Mesendoderm (in vitro differentiated cells): ENCODE results near the gene CDKN2D.
A peak's percentile ranks its signal among the peaks of the same experiment; 100 is the strongest.

Experiments used
- DNase-seq: peaks from one replicate; pipeline ENCODE4 v3.0.0; 2013
- H2AK5ac ChIP-seq: 2 replicates; pipeline ENCODE4 v1.6.1; 2013; ENCODE audit warnings: low read length, inconsistent platforms
- H2BK120ac ChIP-seq: 2 replicates; pipeline ENCODE4 v1.6.1; 2013; ENCODE audit warnings: low read depth, mild to moderate bottlenecking, low read length, moderate library complexity, mixed read lengths
- H2BK15ac ChIP-seq: replicated peaks from 2 replicates; pipeline ENCODE4 v1.6.1; 2013; ENCODE audit warnings: low read depth, mild to moderate bottlenecking, moderate library complexity
- H2BK5ac ChIP-seq: 2 replicates; pipeline ENCODE4 v1.6.1; 2013; ENCODE audit warnings: low read length, inconsistent platforms
- H3K18ac ChIP-seq: 2 replicates; pipeline ENCODE4 v1.6.1; 2013; ENCODE audit warnings: mild to moderate bottlenecking, low read length, mixed read lengths
- H3K23ac ChIP-seq: one replicate; pipeline ENCODE4 v1.6.1; 2013; ENCODE audit warnings: low read length
- H3K27ac ChIP-seq: 2 replicates; pipeline ENCODE4 v1.5.1; 2013; ENCODE audit warnings: low read depth, mild to moderate bottlenecking, inconsistent platforms, low read length, moderate library complexity
- H3K27me3 ChIP-seq: 2 replicates; pipeline ENCODE4 v1.6.1; 2013; ENCODE audit warnings: low read length, control low read depth, mild to moderate bottlenecking, inconsistent platforms; ENCODE audit not compliant: insufficient read depth, poor library complexity
- H3K36me3 ChIP-seq: 2 replicates; pipeline ENCODE4 v1.6.1; 2013; ENCODE audit warnings: low read length, inconsistent platforms; ENCODE audit not compliant: control insufficient read depth, insufficient read depth
- H3K4ac ChIP-seq: one replicate; pipeline ENCODE4 v1.6.1; 2013; ENCODE audit warnings: low read depth, mild to moderate bottlenecking, low read length, moderate library complexity
- H3K4me1 ChIP-seq: 2 replicates; pipeline ENCODE4 v1.6.1; 2013; ENCODE audit warnings: low read depth, low read length, inconsistent platforms; ENCODE audit not compliant: control insufficient read depth
- H3K4me2 ChIP-seq: 2 replicates; pipeline ENCODE4 v1.6.1; 2013; ENCODE audit warnings: low read length
- H3K4me3 ChIP-seq: 2 replicates; pipeline ENCODE4 v1.5.1; 2013; ENCODE audit warnings: mild to moderate bottlenecking, low read length
- H3K56ac ChIP-seq: one replicate; pipeline ENCODE4 v1.6.1; 2013; ENCODE audit warnings: low read length
- H3K79me1 ChIP-seq: 2 replicates; pipeline ENCODE4 v1.6.1; 2013; ENCODE audit warnings: low read length, inconsistent platforms
- H3K79me2 ChIP-seq: 2 replicates; pipeline ENCODE4 v1.6.1; 2013; ENCODE audit warnings: mild to moderate bottlenecking, low read length; ENCODE audit not compliant: control insufficient read depth, insufficient read depth
- H3K9ac ChIP-seq: 2 replicates; pipeline ENCODE4 v1.6.1; 2013; ENCODE audit warnings: low read length, inconsistent platforms
- H4K5ac ChIP-seq: one replicate; pipeline ENCODE4 v1.6.1; 2013; ENCODE audit warnings: low read length
- H4K8ac ChIP-seq: one replicate; pipeline ENCODE4 v1.6.1; 2013; ENCODE audit warnings: low read depth, mild to moderate bottlenecking, control low read depth, low read length, moderate library complexity
- WGBS: extraction: QIAGEN DNeasy Blood & Tissue Kit; methylation state at CpG from one replicate; pipeline ENCODE4 v1.1.7; 2013; ENCODE audit warnings: low lambda C conversion rate, missing lambda C conversion rate; ENCODE audit not compliant: insufficient coverage; ENCODE audit errors: extremely low coverage; 5-methylcytosine and 5-hydroxymethylcytosine counted together

Gene CDKN2D

GRCh38 chr19:10586396-10586795 lies 17.6 kb upstream of the CDKN2D start:
- Histone ChIP-seq H3K27me3 (no peaks in the 10 kb centered on the region), H3K18ac (no peak overlapping the region), H3K4me2 (peak overlapping the region; percentile 9), H3K36me3 (no peaks in the 10 kb centered on the region), H3K56ac (peak overlapping the region; percentile 90), H2BK15ac (no peak overlapping the region), H3K4ac (peak overlapping the region; percentile 36), H3K79me1 (no peaks in the 10 kb centered on the region), H2BK5ac (no peak overlapping the region), H4K5ac (no peak overlapping the region), H3K79me2 (no peaks in the 10 kb centered on the region), H3K23ac (no peak overlapping the region), H2BK120ac (no peak overlapping the region), H3K4me1 (no peaks in the 10 kb centered on the region), H3K27ac (no peak overlapping the region), H3K4me3 (peak overlapping the region; percentile 64), H2AK5ac (no peak overlapping the region), H3K9ac (peak overlapping the region; percentile 72), H4K8ac (no peak overlapping the region)
- WGBS: no CpG with 5 or more reads among the region's 6 CpGs
- no peak for DNase-seq

GRCh38 chr19:10583036-10583776 lies 14.4 kb upstream of the CDKN2D start:
- Histone ChIP-seq H3K27me3 (no peaks in the 10 kb centered on the region), H2BK15ac (no peak overlapping the region), H3K4ac (no peak overlapping the region), H3K23ac (no peak overlapping the region), H3K56ac (no peak overlapping the region), H3K4me1 (no peaks in the 10 kb centered on the region), H3K4me3 (no peak overlapping the region), H3K79me1 (no peaks in the 10 kb centered on the region), H3K79me2 (no peaks in the 10 kb centered on the region), H2BK120ac (no peak overlapping the region), H3K9ac (no peak overlapping the region), H3K36me3 (no peaks in the 10 kb centered on the region), H2BK5ac (no peak overlapping the region), H4K8ac (no peak overlapping the region), H3K27ac (no peak overlapping the region), H3K4me2 (no peak overlapping the region), H2AK5ac (no peak overlapping the region), H3K18ac (no peak overlapping the region), H4K5ac (no peak overlapping the region)
- peak; percentile 65 for DNase-seq
- no CpG with 5 or more reads among the region's 9 CpGs for WGBS

DNA sequence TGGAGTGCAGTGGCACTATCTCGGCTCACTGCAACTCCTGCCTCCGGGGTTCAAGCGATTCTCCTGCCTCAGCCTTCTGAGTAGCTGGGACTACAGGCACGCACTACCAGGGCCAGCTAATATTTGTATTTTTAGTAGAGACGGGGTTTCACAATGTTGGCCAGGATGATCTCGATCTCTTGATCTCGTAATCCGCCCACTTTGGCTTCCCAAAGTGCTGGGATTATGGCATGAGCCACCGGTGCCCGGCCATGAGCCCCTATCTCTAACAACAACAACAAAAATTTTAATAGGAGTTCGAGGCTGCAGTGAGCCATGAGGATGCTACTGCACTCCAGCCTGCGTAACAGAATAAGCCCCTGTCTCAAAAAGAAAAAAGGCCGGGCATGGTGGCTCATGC lies 13.3 kb upstream of the CDKN2D start:
- no peak overlapping the region for H3K56ac ChIP-seq
- no peaks in the 10 kb centered on the region for H3K79me2 ChIP-seq
- H3K79me1 ChIP-seq: no peaks in the 10 kb centered on the region
- no peak overlapping the region for H2AK5ac ChIP-seq
- H3K18ac ChIP-seq: no peak overlapping the region
- no peaks in the 10 kb centered on the region for H3K4me1 ChIP-seq
- no peaks in the 10 kb centered on the region for H3K27me3 ChIP-seq
- DNase-seq: no peak
- H3K23ac ChIP-seq: no peak overlapping the region
- no peak overlapping the region for H3K4ac ChIP-seq
- H3K27ac ChIP-seq: no peak overlapping the region
- H2BK120ac ChIP-seq: no peak overlapping the region
- no peak overlapping the region for H4K8ac ChIP-seq
- no peaks in the 10 kb centered on the region for H3K36me3 ChIP-seq
- no peak overlapping the region for H4K5ac ChIP-seq
- no CpG with 5 or more reads among the region's 13 CpGs for WGBS
- no peak overlapping the region for H3K4me2 ChIP-seq
- no peak overlapping the region for H3K4me3 ChIP-seq
- H2BK15ac ChIP-seq: no peak overlapping the region
- no peak overlapping the region for H3K9ac ChIP-seq
- no peak overlapping the region for H2BK5ac ChIP-seq

GRCh38 chr19:10580979-10581631 lies 12.3 kb upstream of the CDKN2D start:
- Histone ChIP-seq H3K56ac (peak overlapping the region; percentile 54), H4K5ac (no peak overlapping the region), H3K4me1 (no peaks in the 10 kb centered on the region), H3K23ac (no peak overlapping the region), H3K4me3 (no peak overlapping the region), H3K27ac (no peak overlapping the region), H2BK120ac (no peak overlapping the region), H4K8ac (no peak overlapping the region), H3K9ac (no peak overlapping the region), H3K79me1 (no peaks in the 10 kb centered on the region), H3K18ac (no peak overlapping the region), H2AK5ac (no peak overlapping the region), H3K4ac (no peak overlapping the region), H3K36me3 (no peaks in the 10 kb centered on the region), H2BK5ac (no peak overlapping the region), H2BK15ac (no peak overlapping the region), H3K4me2 (no peak overlapping the region), H3K27me3 (no peaks in the 10 kb centered on the region), H3K79me2 (no peaks in the 10 kb centered on the region)
- no CpG with 5 or more reads among the region's 31 CpGs for WGBS
- DNase-seq: peak; percentile 96

GRCh38 chr19:10577951-10578350 lies 9.2 kb upstream of the CDKN2D start:
- no CpG with 5 or more reads among the region's 6 CpGs for WGBS
- H3K4me3 ChIP-seq: no peak overlapping the region
- no peaks in the 10 kb centered on the region for H3K79me2 ChIP-seq

More at GRCh38 chr19:10577951-10578350, 9.2 kb upstream of the CDKN2D start:
- no peak overlapping the region for H3K56ac ChIP-seq
- no peaks in the 10 kb centered on the region for H3K79me1 ChIP-seq
- H2BK5ac ChIP-seq: no peak overlapping the region
- no peak for DNase-seq
- H2BK15ac ChIP-seq: no peak overlapping the region
- no peak overlapping the region for H3K9ac ChIP-seq
- no peaks in the 10 kb centered on the region for H3K27me3 ChIP-seq
- no peaks in the 10 kb centered on the region for H3K4me1 ChIP-seq
- H2AK5ac ChIP-seq: no peak overlapping the region
- H3K18ac ChIP-seq: no peak overlapping the region
- H3K27ac ChIP-seq: no peak overlapping the region
- no peak overlapping the region for H3K4me2 ChIP-seq
- H3K36me3 ChIP-seq: peaks cover 1% of the 10 kb centered on the region
- no peak overlapping the region for H3K4ac ChIP-seq
- no peak overlapping the region for H3K23ac ChIP-seq
- no peak overlapping the region for H4K8ac ChIP-seq
- H4K5ac ChIP-seq: no peak overlapping the region
- no peak overlapping the region for H2BK120ac ChIP-seq
